ENCODE results near the gene GHRL. TPM values are rescaled to one million over a fixed set of nuclear protein-coding genes. Genes with fewer than 3 reads are reported as not detected.

Gene GHRL
- total and polyA plus RNA-seq, 2 of the 4 experiments (the other 2 are of a cell fraction): 0.27 TPM; not detected in 1

DNA sequence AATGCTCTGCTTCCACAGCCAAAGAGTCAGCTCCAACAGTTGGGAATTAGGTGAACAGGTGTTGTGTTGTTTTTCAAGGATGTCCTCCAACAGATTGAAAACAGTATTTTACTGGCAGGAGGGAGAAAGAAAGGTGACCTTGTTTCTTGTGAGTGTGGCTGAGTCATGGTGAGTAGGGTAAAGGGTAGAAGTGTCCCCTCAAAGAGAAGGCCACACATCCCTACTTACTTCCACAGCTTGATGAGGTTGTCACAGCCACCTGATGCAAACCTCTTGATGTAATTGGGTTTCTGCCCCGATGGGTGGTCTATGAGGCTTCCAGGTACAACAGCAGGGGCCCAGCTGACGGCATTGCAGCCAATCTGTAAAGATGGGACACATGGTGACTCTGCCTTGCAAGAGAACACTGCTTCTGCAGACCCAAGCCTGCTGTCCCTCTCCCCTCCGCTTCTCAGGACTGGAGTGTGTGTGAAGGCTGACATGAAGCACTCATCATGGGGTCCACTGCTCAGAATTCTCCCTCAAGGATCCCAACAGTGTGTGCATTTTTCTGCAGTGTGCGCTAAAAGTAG lies 12.7 kb upstream of the GHRL start:
- Histone ChIP-seq H3K4ac (ENCODE audit: low read depth, low read length) (no peak overlapping the region), H2AFZ (replicated peaks; ENCODE audit: low read length, poor library complexity) (no peak overlapping the region), H2BK120ac (ENCODE audit: low read depth, low read length) (no peak overlapping the region), H2BK20ac (ENCODE audit: low read depth, low read length) (no peak overlapping the region), H3K27ac (ENCODE audit: insufficient read depth, low read length) (no peak overlapping the region), H3K9me3 (ENCODE audit: control insufficient read depth, insufficient read depth, low read length) (no peaks in the 10 kb centered on the region), H3K18ac (ENCODE audit: low read depth, low read length) (no peak overlapping the region), H3K9ac (ENCODE audit: low read depth, low read length) (no peak overlapping the region), H2AK5ac (ENCODE audit: low read depth, low read length) (no peak overlapping the region), H2BK5ac (ENCODE audit: low read depth, low read length, poor library complexity, severe bottlenecking) (no peak overlapping the region), H3K79me1 (ENCODE audit: low read depth in 1 of 2, low read length in 2 of 2) (peaks cover 22 to 44% of the 10 kb centered on the region in 2 experiments), H3K14ac (replicated peaks; ENCODE audit: low read depth, low read length) (no peak overlapping the region), H2BK15ac (ENCODE audit: low read depth, low read length) (no peak overlapping the region), H3K23ac (ENCODE audit: low read depth, low read length) (no peak overlapping the region), H3K36me3 (ENCODE audit: control insufficient read depth, insufficient read depth, low read length) (peaks cover 73% of the 10 kb centered on the region), H3K9me1 (ENCODE audit: insufficient read depth, low read length) (0 out of 2 replicates have a peak, but pooled peaks cover 5% of the 10 kb centered on the region), H4K5ac (ENCODE audit: low read depth, low read length) (no peak overlapping the region), H3K4me1 (ENCODE audit: control insufficient read depth, insufficient read depth, low read length) (peaks cover 2% of the 10 kb centered on the region; the same call in 1 of the 2 replicates), H3K4me3 (ENCODE audit: insufficient read depth, low read depth, low read length) (no peak overlapping the region), H2AK9ac (replicated peaks; ENCODE audit: low read depth, low read length, poor library complexity) (no peak overlapping the region), H3K4me2 (ENCODE audit: low read depth, low read length) (no peak overlapping the region), H4K8ac (ENCODE audit: low read depth in 2 of 2, low read length in 2 of 2) (no peak overlapping the region), H3K56ac (ENCODE audit: extremely low read depth, insufficient read depth, low read length) (no peak overlapping the region), H4K91ac (ENCODE audit: insufficient read depth, low read depth, low read length) (no peak overlapping the region), H4K20me1 (ENCODE audit: insufficient read depth, low read length) (peaks cover 37% of the 10 kb centered on the region), H3K27me3 (ENCODE audit: control insufficient read depth, insufficient read depth, low read length) (no peaks in the 10 kb centered on the region)
- TF ChIP-seq CEBPB (IDR thresholded peaks at IDR 0.05; ENCODE audit: low read depth, low read length): no peak
- no peak for TF ChIP-seq RAD21 (IDR thresholded peaks at IDR 0.05; ENCODE audit: low read length)
- no peak for TF ChIP-seq FOS (IDR thresholded peaks at IDR 0.05; ENCODE audit: low read depth, low read length)
- TF ChIP-seq MXI1 (IDR thresholded peaks at IDR 0.05; ENCODE audit: borderline replicate concordance, low read depth, low read length): no peak
- no peak for TF ChIP-seq RCOR1 (IDR thresholded peaks at IDR 0.05; ENCODE audit: insufficient replicate concordance, low read length)
- TF ChIP-seq NFE2L2 (IDR thresholded peaks at IDR 0.05; ENCODE audit: low read depth, low read length): no peak
- TF ChIP-seq CHD1 (IDR thresholded peaks at IDR 0.05; ENCODE audit: low read depth, low read length): no peak
- ATAC-seq (ENCODE audit: low read depth) (no peak), DNase-seq (no peak)
- CTCF ChIA-PET: interaction anchor here (0.5 kb wide), 1 partner anchor 138 kb away, joined by 3 read pairs; no protein-coding TSS in a partner anchor
- POLR2A ChIA-PET (ENCODE audit: unreplicated experiment): no interaction called here
- dilution Hi-C loops (cut with HindIII; ENCODE audit: low sequenced_read_pairs, unreplicated experiment): no loop called here
- in situ Hi-C loops (cut with MboI; ENCODE audit: low sequenced_read_pairs): no loop called here
- BruUV-seq (replicated peaks): no TSS peak
- intact Hi-C loops (cut with micrococcal nuclease): no loop called here
- no CpG with 5 or more reads among the region's 4 CpGs for WGBS, 2 experiments (ENCODE audit: extremely low coverage in 2 of 2, insufficient read length in 1 of 2)

Measured in IMR-90 (cell line).